Neural progenitor cell (in vitro differentiated cells): ENCODE results near the gene HHLA2.

Source experiments
- EZH2 ChIP-seq: fragments of 200-600 bp; sonication (generic); IDR thresholded peaks from 2 replicates; pipeline ENCODE4 v1.6.1; 2017; ENCODE audit warnings: antibody characterized with exemption, mild to moderate bottlenecking, moderate library complexity
- EZH2phosphoT487 ChIP-seq: fragments of 200-600 bp; sonication (generic); IDR thresholded peaks from 2 replicates; pipeline ENCODE4 v1.6.1; 2017; ENCODE audit warnings: antibody characterized with exemption
- TF ChIP-seq, protein P1 (sequence below): fragments of 200-600 bp; sonication (generic); IDR thresholded peaks from 2 replicates; pipeline ENCODE4 v1.5.1; 2017; ENCODE audit warnings: antibody characterized with exemption, mild to moderate bottlenecking

DNA sequence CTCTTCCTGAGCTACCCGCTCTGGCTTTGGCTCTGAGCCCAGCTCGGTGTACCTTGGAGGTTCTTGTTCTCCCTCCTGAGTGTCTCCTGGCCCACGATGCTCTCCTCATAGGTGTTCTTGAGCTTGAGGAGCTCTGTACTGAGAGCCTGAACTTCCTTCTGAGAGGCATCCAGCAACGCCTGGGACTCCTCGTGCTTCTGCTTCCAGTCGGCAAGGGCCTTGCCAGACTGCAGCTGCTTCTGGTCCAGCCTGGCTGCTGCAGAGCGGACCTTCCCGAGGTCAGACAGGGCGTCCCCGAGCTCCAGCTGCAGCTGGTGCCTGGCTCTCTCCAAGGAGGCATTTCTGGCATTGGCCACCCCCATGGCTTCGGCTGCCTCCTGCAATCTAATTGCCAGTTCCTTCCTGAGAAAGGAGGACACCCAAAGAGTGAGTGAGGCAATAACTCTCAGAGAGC lies 114.2 kb downstream of the HHLA2 start:
- TF ChIP-seq EZH2 (no peak), EZH2phosphoT487 (no peak)
- TF ChIP-seq, protein P1, sequence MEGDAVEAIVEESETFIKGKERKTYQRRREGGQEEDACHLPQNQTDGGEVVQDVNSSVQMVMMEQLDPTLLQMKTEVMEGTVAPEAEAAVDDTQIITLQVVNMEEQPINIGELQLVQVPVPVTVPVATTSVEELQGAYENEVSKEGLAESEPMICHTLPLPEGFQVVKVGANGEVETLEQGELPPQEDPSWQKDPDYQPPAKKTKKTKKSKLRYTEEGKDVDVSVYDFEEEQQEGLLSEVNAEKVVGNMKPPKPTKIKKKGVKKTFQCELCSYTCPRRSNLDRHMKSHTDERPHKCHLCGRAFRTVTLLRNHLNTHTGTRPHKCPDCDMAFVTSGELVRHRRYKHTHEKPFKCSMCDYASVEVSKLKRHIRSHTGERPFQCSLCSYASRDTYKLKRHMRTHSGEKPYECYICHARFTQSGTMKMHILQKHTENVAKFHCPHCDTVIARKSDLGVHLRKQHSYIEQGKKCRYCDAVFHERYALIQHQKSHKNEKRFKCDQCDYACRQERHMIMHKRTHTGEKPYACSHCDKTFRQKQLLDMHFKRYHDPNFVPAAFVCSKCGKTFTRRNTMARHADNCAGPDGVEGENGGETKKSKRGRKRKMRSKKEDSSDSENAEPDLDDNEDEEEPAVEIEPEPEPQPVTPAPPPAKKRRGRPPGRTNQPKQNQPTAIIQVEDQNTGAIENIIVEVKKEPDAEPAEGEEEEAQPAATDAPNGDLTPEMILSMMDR = no peak
